ENCODE measurements around the gene CSMD2. TPM values are rescaled to one million over a fixed set of nuclear protein-coding genes. Genes with fewer than 3 reads are reported as not detected.

Gene CSMD2
- total RNA-seq, 1 experiment from 2014 or later, result 13.2 TPM

DNA sequence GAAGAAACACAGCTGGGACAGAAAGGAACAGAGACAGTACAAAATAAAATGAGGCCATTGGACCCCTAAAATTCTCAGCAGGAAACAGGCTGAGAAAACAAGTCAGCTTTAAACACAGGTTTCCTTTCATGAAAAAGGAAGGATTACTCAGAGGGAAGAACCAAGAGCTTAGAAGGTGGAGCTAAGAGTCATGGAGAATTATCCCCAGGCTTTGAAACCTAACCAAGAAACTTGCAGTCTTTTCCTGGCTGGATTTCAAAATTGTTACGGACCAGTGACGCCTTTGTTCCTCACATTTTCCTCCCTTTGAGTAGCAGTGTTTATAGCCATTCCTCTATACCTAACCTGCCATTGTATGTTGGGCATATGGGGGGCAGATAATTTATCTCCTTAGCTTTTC lies 292.3 kb downstream of the CSMD2 start:
- Mint-ChIP-seq H3K4me1 (peaks cover 15% of the 10 kb centered on the region), H3K4me3 (no peak overlapping the region), H3K27ac (no peak overlapping the region), H3K36me3 (peaks cover 18% of the 10 kb centered on the region), H3K9me3 (peaks cover 23% of the 10 kb centered on the region), H3K27me3 (ENCODE audit: low read depth) (no peaks in the 10 kb centered on the region; the same call in 1 of the 2 replicates)
- ATAC-seq, result no peak
- CTCF ChIA-PET, result no interaction called here
- no peak for DNase-seq (ENCODE audit: low spot score)
- POLR2A ChIA-PET, result no interaction called here
- TF ChIP-seq NR1H2 (CRISPR knock-in tag; IDR thresholded peaks at IDR 0.05) (no peak), TEAD4 (CRISPR knock-in tag; IDR thresholded peaks at IDR 0.05) (no peak), SOX15 (CRISPR knock-in tag; IDR thresholded peaks at IDR 0.05) (no peak), ATF1 (CRISPR knock-in tag; IDR thresholded peaks at IDR 0.05) (no peak), NFE2L1 (CRISPR knock-in tag; IDR thresholded peaks at IDR 0.05) (no peak)

DNA sequence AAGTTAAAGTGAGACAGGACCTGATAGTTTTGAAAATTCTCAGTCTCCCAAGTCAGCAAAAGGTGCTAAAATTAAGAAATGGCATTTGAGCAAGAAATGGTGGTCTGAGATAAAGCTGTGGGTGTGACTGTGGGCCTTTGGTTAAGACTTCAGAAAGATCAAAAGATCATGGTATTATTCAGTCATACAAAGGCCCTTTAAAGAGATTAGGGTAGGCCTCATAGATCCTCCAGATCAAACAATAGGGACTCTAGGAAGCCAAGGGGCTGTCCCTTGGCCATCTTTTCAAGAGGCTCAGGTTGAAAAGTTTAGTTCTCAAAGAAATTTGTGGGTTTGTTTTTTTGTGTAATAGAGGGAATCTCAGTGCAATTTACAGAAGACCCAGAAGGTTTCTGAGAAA lies 292.8 kb downstream of the CSMD2 start:
- DNase-seq (ENCODE audit: low spot score) (no peak), ATAC-seq (no peak)
- Mint-ChIP-seq H3K27ac (no peak overlapping the region), H3K36me3 (peaks cover 21% of the 10 kb centered on the region), H3K27me3 (ENCODE audit: low read depth) (no peaks in the 10 kb centered on the region; the same call in 1 of the 2 replicates), H3K9me3 (peaks cover 27% of the 10 kb centered on the region), H3K4me3 (no peak overlapping the region), H3K4me1 (peaks cover 17% of the 10 kb centered on the region)
- TF ChIP-seq, protein P1, sequence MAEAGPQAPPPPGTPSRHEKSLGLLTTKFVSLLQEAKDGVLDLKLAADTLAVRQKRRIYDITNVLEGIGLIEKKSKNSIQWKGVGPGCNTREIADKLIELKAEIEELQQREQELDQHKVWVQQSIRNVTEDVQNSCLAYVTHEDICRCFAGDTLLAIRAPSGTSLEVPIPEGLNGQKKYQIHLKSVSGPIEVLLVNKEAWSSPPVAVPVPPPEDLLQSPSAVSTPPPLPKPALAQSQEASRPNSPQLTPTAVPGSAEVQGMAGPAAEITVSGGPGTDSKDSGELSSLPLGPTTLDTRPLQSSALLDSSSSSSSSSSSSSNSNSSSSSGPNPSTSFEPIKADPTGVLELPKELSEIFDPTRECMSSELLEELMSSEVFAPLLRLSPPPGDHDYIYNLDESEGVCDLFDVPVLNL (CRISPR knock-in tag; IDR thresholded peaks at IDR 0.05; ENCODE audit: borderline replicate concordance, low read depth), result no peak
- TF ChIP-seq, protein P2, sequence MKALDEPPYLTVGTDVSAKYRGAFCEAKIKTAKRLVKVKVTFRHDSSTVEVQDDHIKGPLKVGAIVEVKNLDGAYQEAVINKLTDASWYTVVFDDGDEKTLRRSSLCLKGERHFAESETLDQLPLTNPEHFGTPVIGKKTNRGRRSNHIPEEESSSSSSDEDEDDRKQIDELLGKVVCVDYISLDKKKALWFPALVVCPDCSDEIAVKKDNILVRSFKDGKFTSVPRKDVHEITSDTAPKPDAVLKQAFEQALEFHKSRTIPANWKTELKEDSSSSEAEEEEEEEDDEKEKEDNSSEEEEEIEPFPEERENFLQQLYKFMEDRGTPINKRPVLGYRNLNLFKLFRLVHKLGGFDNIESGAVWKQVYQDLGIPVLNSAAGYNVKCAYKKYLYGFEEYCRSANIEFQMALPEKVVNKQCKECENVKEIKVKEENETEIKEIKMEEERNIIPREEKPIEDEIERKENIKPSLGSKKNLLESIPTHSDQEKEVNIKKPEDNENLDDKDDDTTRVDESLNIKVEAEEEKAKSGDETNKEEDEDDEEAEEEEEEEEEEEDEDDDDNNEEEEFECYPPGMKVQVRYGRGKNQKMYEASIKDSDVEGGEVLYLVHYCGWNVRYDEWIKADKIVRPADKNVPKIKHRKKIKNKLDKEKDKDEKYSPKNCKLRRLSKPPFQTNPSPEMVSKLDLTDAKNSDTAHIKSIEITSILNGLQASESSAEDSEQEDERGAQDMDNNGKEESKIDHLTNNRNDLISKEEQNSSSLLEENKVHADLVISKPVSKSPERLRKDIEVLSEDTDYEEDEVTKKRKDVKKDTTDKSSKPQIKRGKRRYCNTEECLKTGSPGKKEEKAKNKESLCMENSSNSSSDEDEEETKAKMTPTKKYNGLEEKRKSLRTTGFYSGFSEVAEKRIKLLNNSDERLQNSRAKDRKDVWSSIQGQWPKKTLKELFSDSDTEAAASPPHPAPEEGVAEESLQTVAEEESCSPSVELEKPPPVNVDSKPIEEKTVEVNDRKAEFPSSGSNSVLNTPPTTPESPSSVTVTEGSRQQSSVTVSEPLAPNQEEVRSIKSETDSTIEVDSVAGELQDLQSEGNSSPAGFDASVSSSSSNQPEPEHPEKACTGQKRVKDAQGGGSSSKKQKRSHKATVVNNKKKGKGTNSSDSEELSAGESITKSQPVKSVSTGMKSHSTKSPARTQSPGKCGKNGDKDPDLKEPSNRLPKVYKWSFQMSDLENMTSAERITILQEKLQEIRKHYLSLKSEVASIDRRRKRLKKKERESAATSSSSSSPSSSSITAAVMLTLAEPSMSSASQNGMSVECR (CRISPR knock-in tag; IDR thresholded peaks at IDR 0.05; ENCODE audit: borderline replicate concordance), result no peak
- TF ChIP-seq NFE2L1 (CRISPR knock-in tag; IDR thresholded peaks at IDR 0.05), result no peak
- TF ChIP-seq, protein P3, sequence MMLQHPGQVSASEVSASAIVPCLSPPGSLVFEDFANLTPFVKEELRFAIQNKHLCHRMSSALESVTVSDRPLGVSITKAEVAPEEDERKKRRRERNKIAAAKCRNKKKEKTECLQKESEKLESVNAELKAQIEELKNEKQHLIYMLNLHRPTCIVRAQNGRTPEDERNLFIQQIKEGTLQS (CRISPR knock-in tag; conservative IDR thresholded peaks at IDR 0.05), result no peak
- TF ChIP-seq, protein P4, sequence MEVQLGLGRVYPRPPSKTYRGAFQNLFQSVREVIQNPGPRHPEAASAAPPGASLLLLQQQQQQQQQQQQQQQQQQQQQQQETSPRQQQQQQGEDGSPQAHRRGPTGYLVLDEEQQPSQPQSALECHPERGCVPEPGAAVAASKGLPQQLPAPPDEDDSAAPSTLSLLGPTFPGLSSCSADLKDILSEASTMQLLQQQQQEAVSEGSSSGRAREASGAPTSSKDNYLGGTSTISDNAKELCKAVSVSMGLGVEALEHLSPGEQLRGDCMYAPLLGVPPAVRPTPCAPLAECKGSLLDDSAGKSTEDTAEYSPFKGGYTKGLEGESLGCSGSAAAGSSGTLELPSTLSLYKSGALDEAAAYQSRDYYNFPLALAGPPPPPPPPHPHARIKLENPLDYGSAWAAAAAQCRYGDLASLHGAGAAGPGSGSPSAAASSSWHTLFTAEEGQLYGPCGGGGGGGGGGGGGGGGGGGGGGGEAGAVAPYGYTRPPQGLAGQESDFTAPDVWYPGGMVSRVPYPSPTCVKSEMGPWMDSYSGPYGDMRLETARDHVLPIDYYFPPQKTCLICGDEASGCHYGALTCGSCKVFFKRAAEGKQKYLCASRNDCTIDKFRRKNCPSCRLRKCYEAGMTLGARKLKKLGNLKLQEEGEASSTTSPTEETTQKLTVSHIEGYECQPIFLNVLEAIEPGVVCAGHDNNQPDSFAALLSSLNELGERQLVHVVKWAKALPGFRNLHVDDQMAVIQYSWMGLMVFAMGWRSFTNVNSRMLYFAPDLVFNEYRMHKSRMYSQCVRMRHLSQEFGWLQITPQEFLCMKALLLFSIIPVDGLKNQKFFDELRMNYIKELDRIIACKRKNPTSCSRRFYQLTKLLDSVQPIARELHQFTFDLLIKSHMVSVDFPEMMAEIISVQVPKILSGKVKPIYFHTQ (CRISPR knock-in tag; IDR thresholded peaks at IDR 0.05), result no peak
- no peak for TF ChIP-seq FOXJ3 (CRISPR knock-in tag; IDR thresholded peaks at IDR 0.05; ENCODE audit: borderline replicate concordance)
- TF ChIP-seq ZNF138 (CRISPR knock-in tag; conservative IDR thresholded peaks at IDR 0.05), result no peak
- TF ChIP-seq, protein P5, sequence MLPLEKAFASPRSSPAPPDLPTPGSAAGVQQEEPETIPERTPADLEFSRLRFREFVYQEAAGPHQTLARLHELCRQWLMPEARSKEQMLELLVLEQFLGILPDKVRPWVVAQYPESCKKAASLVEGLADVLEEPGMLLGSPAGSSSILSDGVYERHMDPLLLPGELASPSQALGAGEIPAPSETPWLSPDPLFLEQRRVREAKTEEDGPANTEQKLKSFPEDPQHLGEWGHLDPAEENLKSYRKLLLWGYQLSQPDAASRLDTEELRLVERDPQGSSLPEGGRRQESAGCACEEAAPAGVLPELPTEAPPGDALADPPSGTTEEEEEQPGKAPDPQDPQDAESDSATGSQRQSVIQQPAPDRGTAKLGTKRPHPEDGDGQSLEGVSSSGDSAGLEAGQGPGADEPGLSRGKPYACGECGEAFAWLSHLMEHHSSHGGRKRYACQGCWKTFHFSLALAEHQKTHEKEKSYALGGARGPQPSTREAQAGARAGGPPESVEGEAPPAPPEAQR (CRISPR knock-in tag; IDR thresholded peaks at IDR 0.05), result no peak
- TF ChIP-seq, protein P6, sequence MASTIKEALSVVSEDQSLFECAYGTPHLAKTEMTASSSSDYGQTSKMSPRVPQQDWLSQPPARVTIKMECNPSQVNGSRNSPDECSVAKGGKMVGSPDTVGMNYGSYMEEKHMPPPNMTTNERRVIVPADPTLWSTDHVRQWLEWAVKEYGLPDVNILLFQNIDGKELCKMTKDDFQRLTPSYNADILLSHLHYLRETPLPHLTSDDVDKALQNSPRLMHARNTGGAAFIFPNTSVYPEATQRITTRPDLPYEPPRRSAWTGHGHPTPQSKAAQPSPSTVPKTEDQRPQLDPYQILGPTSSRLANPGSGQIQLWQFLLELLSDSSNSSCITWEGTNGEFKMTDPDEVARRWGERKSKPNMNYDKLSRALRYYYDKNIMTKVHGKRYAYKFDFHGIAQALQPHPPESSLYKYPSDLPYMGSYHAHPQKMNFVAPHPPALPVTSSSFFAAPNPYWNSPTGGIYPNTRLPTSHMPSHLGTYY (CRISPR knock-in tag; IDR thresholded peaks at IDR 0.05), result no peak
- POLR2A ChIA-PET, result no interaction called here
- CTCF ChIA-PET, result no interaction called here

All from WTC11 (cell line).